Peyer's patch (tissue), 4 donors: ENCODE measurements around the gene AWAT1.
"Not testable (repeated sequence)": the region's sequence is repeated elsewhere in the genome, so short reads cannot be mapped to it uniquely, and the experiment has no call there.

Experiments
- CTCF ChIP-seq, 6 experiments: fragments of 450-650 bp in 4 of 6; fragments of 200-600 bp in 2 of 6; sonication (generic) in 1 of 6; IDR thresholded peaks; one replicate each; pipeline ENCODE4 v1.5.1; 2017 to 2019; ENCODE audit warnings: antibody characterized with exemption in 6 of 6, mild to moderate bottlenecking in 3 of 6, moderate library complexity in 1 of 6
- POLR2A ChIP-seq, 2 donors: fragments of 450-650 bp; IDR thresholded peaks; one replicate each; pipeline ENCODE4 v1.5.1; 2017; ENCODE audit warnings: antibody characterized with exemption in 2 of 2, mild to moderate bottlenecking in 2 of 2, moderate library complexity in 2 of 2

- TF ChIP-seq POLR2A, CTCF (IDR thresholded peaks at IDR 0.05): not testable (repeated sequence)
Observed at GRCh38 chrX:70274029-70274428, 39.6 kb downstream of the AWAT1 start.
